ENCODE measurements around the gene MEDAG. TPM values are rescaled to one million over a fixed set of nuclear protein-coding genes. Genes with fewer than 3 reads are reported as not detected.

MEDAG gene
- total and polyA plus RNA-seq, 2 experiments from 2014 or later, result 1.7 to 2.0 TPM

GRCh38 chr13:30963791-30964190 lies 57.7 kb downstream of the MEDAG start:
- H3K27ac ChIP-seq (ENCODE audit: low read depth), result no peak overlapping the region
- peaks cover 25% of the 10 kb centered on the region; the same call in 2 of the 3 replicates for H3K36me3 Mint-ChIP-seq (ENCODE audit: low read depth)
- no peak overlapping the region for H2AFZ ChIP-seq
- no peaks in the 10 kb centered on the region for H4K20me1 ChIP-seq (replicated peaks; ENCODE audit: insufficient read depth)
- peaks cover 6% of the 10 kb centered on the region for H3K27me3 Mint-ChIP-seq (ENCODE audit: insufficient read depth, low read depth, poor library complexity)
- no peak overlapping the region for H3K4me3 ChIP-seq
- ATAC-seq, result no peak
- no peak overlapping the region for H3K4me3 Mint-ChIP-seq
- H3K27me3 ChIP-seq (ENCODE audit: insufficient read depth), result no peaks in the 10 kb centered on the region
- H3K4me1 Mint-ChIP-seq, result no peaks in the 10 kb centered on the region
- H3F3A ChIP-seq (replicated peaks; ENCODE audit: low read depth), result no peaks in the 10 kb centered on the region
- H3K9me3 Mint-ChIP-seq, result peaks cover 46% of the 10 kb centered on the region
- H3K27ac Mint-ChIP-seq, result no peak overlapping the region
- DNase-seq (ENCODE audit: low spot score), result no peak
- H3K9me2 ChIP-seq (ENCODE audit: insufficient read depth), result peaks cover 12% of the 10 kb centered on the region
- H3K4me1 ChIP-seq (ENCODE audit: insufficient read depth), result no peaks in the 10 kb centered on the region
- no peak overlapping the region for H3K4me2 ChIP-seq
- 0 out of 2 replicates have a peak, but pooled peaks cover 5% of the 10 kb centered on the region for H3K36me3 ChIP-seq (ENCODE audit: insufficient read depth)
- TF ChIP-seq CTCF (conservative IDR thresholded peaks at IDR 0.05; ENCODE audit: low read depth in 2 of 2), result no peak
- no peak for TF ChIP-seq ZNF114 (CRISPR knock-in tag; IDR thresholded peaks at IDR 0.05)
- no peak for TF ChIP-seq EZH2phosphoT487 (IDR thresholded peaks at IDR 0.05; ENCODE audit: unreplicated experiment)
- TF ChIP-seq CREB1 (CRISPR knock-in tag; IDR thresholded peaks at IDR 0.05; ENCODE audit: low read depth), result no peak
- TF ChIP-seq NANOG (IDR thresholded peaks at IDR 0.05; ENCODE audit: borderline replicate concordance), result no peak
- no peak for TF ChIP-seq REST (IDR thresholded peaks at IDR 0.05; ENCODE audit: unreplicated experiment)
- no peak for TF ChIP-seq EZH2 (IDR thresholded peaks at IDR 0.05; ENCODE audit: low read depth, unreplicated experiment)
- TF ChIP-seq ETS1 (IDR thresholded peaks at IDR 0.05), result no peak
- H3K79me2 ChIP-seq (replicated peaks; ENCODE audit: insufficient read depth), result no peaks in the 10 kb centered on the region

- peaks cover 12% of the 10 kb centered on the region for H3K9me2 ChIP-seq (ENCODE audit: insufficient read depth)
- no peaks in the 10 kb centered on the region for H3K27me3 ChIP-seq (ENCODE audit: insufficient read depth)
- Mint-ChIP-seq H3K27ac (no peak overlapping the region), H3K4me1 (no peaks in the 10 kb centered on the region), H3K36me3 (ENCODE audit: low read depth) (peaks cover 20% of the 10 kb centered on the region; the same call in 2 of the 3 replicates), H3K27me3 (ENCODE audit: insufficient read depth, low read depth, poor library complexity) (peaks cover 4% of the 10 kb centered on the region), H3K9me3 (peaks cover 39% of the 10 kb centered on the region), H3K4me3 (no peak overlapping the region)
- no peaks in the 10 kb centered on the region for H4K20me1 ChIP-seq (replicated peaks; ENCODE audit: insufficient read depth)
- no peaks in the 10 kb centered on the region for H3F3A ChIP-seq (replicated peaks; ENCODE audit: low read depth)
- H3K4me1 ChIP-seq (ENCODE audit: insufficient read depth), result no peaks in the 10 kb centered on the region
- 0 out of 2 replicates have a peak, but pooled peaks cover 5% of the 10 kb centered on the region for H3K36me3 ChIP-seq (ENCODE audit: insufficient read depth)
- no peak overlapping the region for H3K4me3 ChIP-seq
- DNase-seq (ENCODE audit: low spot score), result no peak
- no peaks in the 10 kb centered on the region for H3K79me2 ChIP-seq (replicated peaks; ENCODE audit: insufficient read depth)
- H3K27ac ChIP-seq (ENCODE audit: low read depth), result no peak overlapping the region
- H2AFZ ChIP-seq, result no peak overlapping the region
- no peak overlapping the region for H3K4me2 ChIP-seq
- ATAC-seq, result no peak
- TF ChIP-seq POLR2AphosphoS5 (IDR thresholded peaks at IDR 0.05; ENCODE audit: low read depth) (no peak), STAT1 (IDR thresholded peaks at IDR 0.05; ENCODE audit: unreplicated experiment) (no peak)
Observed at GRCh38 chr13:30965380-30965779, 59.3 kb downstream of the MEDAG start.
